Tibial nerve (tissue), 3 donors: ENCODE data around the gene ANKMY1.

Source experiments
- POLR2A ChIP-seq, 2 donors: fragments of 450-650 bp; IDR thresholded peaks; one replicate each; pipeline ENCODE4 v1.6.1; 2017; ENCODE audit warnings: antibody characterized with exemption in 2 of 2, mild to moderate bottlenecking in 2 of 2, moderate library complexity in 2 of 2
- TF ChIP-seq, protein P1 (sequence below), 5 experiments: fragments of 200-600 bp in 3 of 5; fragments of 450-650 bp in 2 of 5; sonication (generic) in 3 of 5; IDR thresholded peaks; one replicate each; pipeline ENCODE4 v1.5.1; 2016 to 2019; ENCODE audit warnings: antibody characterized with exemption in 5 of 5, mild to moderate bottlenecking in 3 of 5, moderate library complexity in 2 of 5

DNA sequence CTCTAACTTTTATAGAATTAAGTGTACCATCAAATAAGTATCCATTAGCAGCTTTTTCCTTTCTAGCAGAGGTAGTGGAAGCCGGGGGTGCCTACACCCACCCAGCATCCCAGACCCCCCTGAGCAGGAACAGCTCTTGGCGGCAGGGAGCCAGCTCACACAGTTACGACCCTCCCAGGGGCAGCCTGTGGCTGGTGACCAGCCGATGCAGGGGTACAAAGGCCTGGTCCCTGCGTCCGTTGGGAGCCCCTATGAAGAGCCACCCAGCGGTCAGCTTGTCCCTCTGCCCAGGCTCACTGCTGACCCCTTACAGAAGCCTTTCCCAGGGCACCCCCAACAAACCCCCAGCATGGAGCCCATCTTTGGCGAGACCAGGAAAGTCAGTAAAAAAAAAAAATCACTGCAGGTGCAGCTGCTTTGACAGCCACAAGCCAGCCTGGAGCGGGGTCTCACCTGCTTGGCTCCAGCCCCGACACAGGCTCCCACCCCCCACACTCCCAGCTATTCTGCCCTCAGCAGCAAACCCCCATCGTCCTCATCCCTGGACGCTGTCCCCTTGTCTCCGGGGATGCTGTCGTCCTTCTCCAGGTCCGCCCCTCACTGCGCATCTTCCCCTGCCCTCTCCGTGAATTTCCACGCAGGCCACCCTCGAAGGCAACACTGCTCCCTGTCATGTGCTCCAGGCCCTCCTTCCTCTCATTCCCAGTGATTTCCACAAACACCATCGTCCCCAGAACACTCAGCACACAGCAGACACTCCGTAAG is 79.3 kb downstream of the ANKMY1 start:
- TF ChIP-seq POLR2A (IDR thresholded peaks at IDR 0.05), result no peak
- TF ChIP-seq, protein P1, sequence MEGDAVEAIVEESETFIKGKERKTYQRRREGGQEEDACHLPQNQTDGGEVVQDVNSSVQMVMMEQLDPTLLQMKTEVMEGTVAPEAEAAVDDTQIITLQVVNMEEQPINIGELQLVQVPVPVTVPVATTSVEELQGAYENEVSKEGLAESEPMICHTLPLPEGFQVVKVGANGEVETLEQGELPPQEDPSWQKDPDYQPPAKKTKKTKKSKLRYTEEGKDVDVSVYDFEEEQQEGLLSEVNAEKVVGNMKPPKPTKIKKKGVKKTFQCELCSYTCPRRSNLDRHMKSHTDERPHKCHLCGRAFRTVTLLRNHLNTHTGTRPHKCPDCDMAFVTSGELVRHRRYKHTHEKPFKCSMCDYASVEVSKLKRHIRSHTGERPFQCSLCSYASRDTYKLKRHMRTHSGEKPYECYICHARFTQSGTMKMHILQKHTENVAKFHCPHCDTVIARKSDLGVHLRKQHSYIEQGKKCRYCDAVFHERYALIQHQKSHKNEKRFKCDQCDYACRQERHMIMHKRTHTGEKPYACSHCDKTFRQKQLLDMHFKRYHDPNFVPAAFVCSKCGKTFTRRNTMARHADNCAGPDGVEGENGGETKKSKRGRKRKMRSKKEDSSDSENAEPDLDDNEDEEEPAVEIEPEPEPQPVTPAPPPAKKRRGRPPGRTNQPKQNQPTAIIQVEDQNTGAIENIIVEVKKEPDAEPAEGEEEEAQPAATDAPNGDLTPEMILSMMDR (IDR thresholded peaks at IDR 0.05), result no peak
